Measurements from ENCODE around the gene SLC30A1.
"Not testable (repeated sequence)": the region's sequence is repeated elsewhere in the genome, so short reads cannot be mapped to it uniquely, and the experiment has no call there.

The SLC30A1 gene

GRCh38 chr1:211547710-211548109 is 31.3 kb downstream of the SLC30A1 start:
- DNase-seq (ENCODE audit: low read depth), result no peak

- DNase-seq (ENCODE audit: low read depth), result no peak
Observed at GRCh38 chr1:211546543-211546942, 32.4 kb downstream of the SLC30A1 start.

- no peak for DNase-seq (ENCODE audit: low read depth)
Observed at GRCh38 chr1:211543025-211543424, 35.9 kb downstream of the SLC30A1 start.

- DNase-seq (ENCODE audit: low read depth), result no peak
Observed at GRCh38 chr1:211541720-211542477, 37.1 kb downstream of the SLC30A1 start.

GRCh38 chr1:211541278-211541677 is 37.7 kb downstream of the SLC30A1 start:
- DNase-seq (ENCODE audit: low read depth), result no peak

GRCh38 chr1:211540824-211541223 is 38.1 kb downstream of the SLC30A1 start:
- not testable (repeated sequence) for DNase-seq (ENCODE audit: low read depth)

GRCh38 chr1:211538287-211538686 is 40.7 kb downstream of the SLC30A1 start:
- no peak for DNase-seq (ENCODE audit: low read depth)

GRCh38 chr1:211537253-211537652 is 41.7 kb downstream of the SLC30A1 start:
- no peak for DNase-seq (ENCODE audit: low read depth)

- DNase-seq (ENCODE audit: low read depth), result no peak
Observed at GRCh38 chr1:211536606-211537005, 42.4 kb downstream of the SLC30A1 start.

- DNase-seq (ENCODE audit: low read depth), result no peak
Observed at GRCh38 chr1:211535346-211535745, 43.6 kb downstream of the SLC30A1 start.

GRCh38 chr1:211534545-211535291 is 44.2 kb downstream of the SLC30A1 start:
- no peak for DNase-seq (ENCODE audit: low read depth)

- DNase-seq (ENCODE audit: low read depth), result no peak
Observed at GRCh38 chr1:211532088-211532444, 46.9 kb downstream of the SLC30A1 start.

GRCh38 chr1:211531194-211532087 is 47.5 kb downstream of the SLC30A1 start:
- DNase-seq (ENCODE audit: low read depth), result no peak

- no peak for DNase-seq (ENCODE audit: low read depth)
Observed at GRCh38 chr1:211530102-211530501, 48.9 kb downstream of the SLC30A1 start.

GRCh38 chr1:211529453-211529852 is 49.5 kb downstream of the SLC30A1 start:
- no peak for DNase-seq (ENCODE audit: low read depth)

- no peak for DNase-seq (ENCODE audit: low read depth)
Observed at GRCh38 chr1:211529011-211529410, 50.0 kb downstream of the SLC30A1 start.

- DNase-seq (ENCODE audit: low read depth), result no peak
Observed at GRCh38 chr1:211527888-211528287, 51.1 kb downstream of the SLC30A1 start.

GRCh38 chr1:211527006-211527405 is 52.0 kb downstream of the SLC30A1 start:
- DNase-seq (ENCODE audit: low read depth), result no peak

GRCh38 chr1:211526101-211526500 is 52.9 kb downstream of the SLC30A1 start:
- DNase-seq (ENCODE audit: low read depth), result no peak

- DNase-seq (ENCODE audit: low read depth), result no peak
Observed at GRCh38 chr1:211525101-211525676, 53.8 kb downstream of the SLC30A1 start.

GRCh38 chr1:211524521-211524920 is 54.4 kb downstream of the SLC30A1 start:
- DNase-seq (ENCODE audit: low read depth), result no peak

- no peak for DNase-seq (ENCODE audit: low read depth)
Observed at GRCh38 chr1:211522804-211523203, 56.2 kb downstream of the SLC30A1 start.
